ENCODE measurements around the gene DNAJB8.

Gene DNAJB8

GRCh38 chr3:128424508-128425069, 42.1 kb downstream of the DNAJB8 start:
- no peak for DNase-seq

GRCh38 chr3:128423525-128424147, 43.1 kb downstream of the DNAJB8 start:
- no peak for DNase-seq

GRCh38 chr3:128422762-128423524, 43.7 kb downstream of the DNAJB8 start:
- no peak for DNase-seq

- no peak for DNase-seq
Observed at GRCh38 chr3:128421966-128422365, 44.7 kb downstream of the DNAJB8 start.

GRCh38 chr3:128421439-128421836, 45.3 kb downstream of the DNAJB8 start:
- no peak for DNase-seq

GRCh38 chr3:128420720-128421438, 45.8 kb downstream of the DNAJB8 start:
- no peak for DNase-seq

- DNase-seq: no peak
Observed at GRCh38 chr3:128420289-128420688, 46.4 kb downstream of the DNAJB8 start.

GRCh38 chr3:128419311-128419710, 47.4 kb downstream of the DNAJB8 start:
- no peak for DNase-seq

GRCh38 chr3:128418900-128419299, 47.8 kb downstream of the DNAJB8 start:
- DNase-seq: no peak

GRCh38 chr3:128416578-128417211, 50.0 kb downstream of the DNAJB8 start:
- peak; percentile 62 to 72 (median 63) for DNase-seq

GRCh38 chr3:128415773-128416577, 50.7 kb downstream of the DNAJB8 start:
- DNase-seq: no peak

- no peak for DNase-seq
Observed at GRCh38 chr3:128415200-128415772, 51.4 kb downstream of the DNAJB8 start.

GRCh38 chr3:128413413-128414205, 53.1 kb downstream of the DNAJB8 start:
- DNase-seq: no peak

- no peak for DNase-seq
Observed at GRCh38 chr3:128413003-128413370, 53.7 kb downstream of the DNAJB8 start.
